HCT116 (cell line): Measurements from ENCODE around the gene SLC31A1. TPM values are rescaled to one million over a fixed set of nuclear protein-coding genes. Genes with fewer than 3 reads are reported as not detected.

ENCODE experiments used
- ATAC-seq: fragments of 200-7000 bp; cut with Tn5 transposase; 2 replicates; pipeline ENCODE4 v1.9.1; 2020; ENCODE audit warnings: mild to moderate bottlenecking, moderate library complexity
- BruUV-seq: library from RNA; stranded (reverse); fragments of 400-500 nt; replicated peaks from 2 replicates; lab custom pipeline; 2021; lab: Mats Ljungman, UMichigan
- CTCF ChIA-PET: fragments of 300-600 bp; sonication (Branson Sonifier 250); formaldehyde crosslinking; loops from one replicate; lab custom pipeline; 2021; ENCODE audit warnings: antibody characterized with exemption; lab: Charles Lee
- POLR2A ChIA-PET: fragments of 300-600, 350-600 bp; sonication (Branson Sonifier 250); formaldehyde crosslinking; loops from one replicate; lab custom pipeline; 2021; ENCODE audit warnings: antibody characterized with exemption; lab: Charles Lee
- RAD21 ChIA-PET, 2 experiments: fragments of 300-600 bp; sonication (Branson Sonifier 250); formaldehyde crosslinking; loops; one replicate each; lab custom pipeline; 2023; ENCODE audit warnings: low total read pairs in 2 of 2; ENCODE audit not compliant: uncharacterized antibody in 2 of 2, unreplicated experiment in 2 of 2, low non-redundant PET in 1 of 2; lab: Charles Lee
- DNase-seq: peaks from one replicate; pipeline ENCODE4 v3.0.0-alpha.2; 2010; ENCODE audit warnings: low read depth, low spot score
- H2AFZ ChIP-seq: fragments of 200-600 bp; shearing (Covaris generic), sonication (generic); 2 replicates; pipeline ENCODE4 v1.6.1; 2017; ENCODE audit warnings: low read depth, mixed run types, mixed read lengths, antibody characterized with exemption, low read length; ENCODE audit not compliant: poor library complexity, severe bottlenecking
- H3K27ac ChIP-seq: 2 replicates; pipeline ENCODE4 v1.5.1; 2012; ENCODE audit warnings: low read depth, low read length
- H3K27me3 ChIP-seq: fragments of 200-600 bp; sonication (generic); 2 replicates; pipeline ENCODE4 v1.6.1; 2016; ENCODE audit warnings: mixed run types, low read length, mixed read lengths; ENCODE audit not compliant: insufficient read depth
- H3K36me3 ChIP-seq, 2 experiments: fragments of 200-500 bp in 1 of 2; fragments of 200-600 bp in 1 of 2; sonication (Bioruptor generic) in 1 of 2; sonication (generic) in 1 of 2; 2 replicates each; pipeline versions ENCODE4 v1.5.1 to v1.6.1; 2014 to 2016; ENCODE audit warnings: low read length in 2 of 2, inconsistent platforms in 1 of 2, mixed read lengths in 1 of 2, mixed run types in 1 of 2; ENCODE audit not compliant: insufficient read depth in 2 of 2, control insufficient read depth in 1 of 2
- H3K4me1 ChIP-seq, 2 experiments: fragments of 200-600 bp in 1 of 2; sonication (generic) in 1 of 2; 2 replicates each; pipeline versions ENCODE4 v1.5.1 to v1.6.1; 2012 to 2017; ENCODE audit warnings: low read length in 2 of 2, inconsistent platforms in 1 of 2, mild to moderate bottlenecking in 1 of 2, mixed read lengths in 1 of 2, mixed run types in 1 of 2, moderate library complexity in 1 of 2; ENCODE audit not compliant: insufficient read depth in 2 of 2, control insufficient read depth in 1 of 2
- H3K4me2 ChIP-seq: fragments of 200-600 bp; sonication (generic); 2 replicates; pipeline ENCODE4 v1.6.1; 2017; ENCODE audit warnings: mixed run types, low read length, mixed read lengths
- H3K4me3 ChIP-seq, 2 experiments: fragments of 200-600 bp in 1 of 2; sonication (generic) in 1 of 2; replicated peaks in 1 of 2; 2 replicates each; pipeline ENCODE4 v1.5.1; 2011 to 2016; ENCODE audit warnings: low read length in 2 of 2, control low read depth in 1 of 2, low read depth in 1 of 2, mild to moderate bottlenecking in 1 of 2, mixed read lengths in 1 of 2, mixed run types in 1 of 2
- H3K79me2 ChIP-seq: fragments of 200-600 bp; sonication (generic); 2 replicates; pipeline ENCODE4 v1.6.1; 2017; ENCODE audit warnings: mild to moderate bottlenecking, mixed run types, low read length, moderate library complexity, mixed read lengths; ENCODE audit not compliant: insufficient read depth
- H3K9ac ChIP-seq: fragments of 200-600 bp; sonication (generic); 2 replicates; pipeline ENCODE4 v1.6.1; 2016; ENCODE audit warnings: low read length, mixed read lengths
- H3K9me2 ChIP-seq: fragments of 200-600 bp; sonication (generic), shearing (Covaris generic); 2 replicates; pipeline ENCODE4 v1.6.1; 2017; ENCODE audit warnings: mixed run types, mild to moderate bottlenecking, moderate library complexity; ENCODE audit not compliant: insufficient read depth
- H3K9me3 ChIP-seq, 2 experiments: fragments of 200-500 bp in 1 of 2; fragments of 200-600 bp in 1 of 2; sonication (Bioruptor generic) in 1 of 2; sonication (generic) in 1 of 2; 2 replicates each; pipeline ENCODE4 v1.6.1; 2014 to 2017; ENCODE audit warnings: low read length in 2 of 2, mixed read lengths in 2 of 2, inconsistent platforms in 1 of 2, low read depth in 1 of 2, mild to moderate bottlenecking in 1 of 2, mixed run types in 1 of 2, moderate library complexity in 1 of 2; ENCODE audit not compliant: control insufficient read depth in 1 of 2, insufficient read depth in 1 of 2
- H4K20me1 ChIP-seq: fragments of 200-600 bp; sonication (generic), shearing (Covaris generic); 2 replicates; pipeline ENCODE4 v1.6.1; 2017; ENCODE audit warnings: mixed run types, mild to moderate bottlenecking, moderate library complexity; ENCODE audit not compliant: insufficient read depth
- CBX3 ChIP-seq: IDR thresholded peaks from 2 replicates; pipeline ENCODE4 v1.6.1; 2012; ENCODE audit warnings: low read depth
- CEBPB ChIP-seq: IDR thresholded peaks from 2 replicates; pipeline ENCODE4 v1.6.1; 2012; ENCODE audit warnings: low read depth
- EGR1 ChIP-seq: IDR thresholded peaks from 2 replicates; pipeline ENCODE4 v1.6.1; 2012; ENCODE audit warnings: low read depth
- ELF1 ChIP-seq: IDR thresholded peaks from 2 replicates; pipeline ENCODE4 v1.6.1; 2012; ENCODE audit warnings: low read depth, borderline replicate concordance
- EZH2 ChIP-seq: fragments of 200-600 bp; sonication (generic); IDR thresholded peaks from 2 replicates; pipeline ENCODE4 v1.6.1; 2017; ENCODE audit warnings: antibody characterized with exemption, mixed run types
- EZH2phosphoT487 ChIP-seq: fragments of 200-600 bp; IDR thresholded peaks from 2 replicates; pipeline ENCODE4 v1.6.1; 2018; ENCODE audit warnings: antibody characterized with exemption, borderline replicate concordance
- FOSL1 ChIP-seq: IDR thresholded peaks from 2 replicates; pipeline ENCODE4 v1.6.1; 2012; ENCODE audit warnings: low read depth
- JUND ChIP-seq: IDR thresholded peaks from 2 replicates; pipeline ENCODE4 v1.6.1; 2012
- POLR2A ChIP-seq: IDR thresholded peaks from 2 replicates; pipeline ENCODE4 v1.7.0; 2011; ENCODE audit warnings: borderline replicate concordance; ENCODE audit not compliant: insufficient read depth, insufficient read length; ENCODE audit errors: extremely low read depth
- POLR2AphosphoS5 ChIP-seq: IDR thresholded peaks from 2 replicates; pipeline ENCODE4 v1.6.1; 2011; ENCODE audit warnings: mild to moderate bottlenecking, low read depth, low read length, moderate library complexity
- RAD21 ChIP-seq: IDR thresholded peaks from 2 replicates; pipeline ENCODE4 v1.6.1; 2012; ENCODE audit warnings: low read depth, mild to moderate bottlenecking
- REST ChIP-seq: IDR thresholded peaks from 2 replicates; pipeline ENCODE4 v1.6.1; 2012; ENCODE audit warnings: low read depth
- SIN3A ChIP-seq: IDR thresholded peaks from 2 replicates; pipeline ENCODE4 v1.6.1; 2012; ENCODE audit warnings: low read depth
- SRF ChIP-seq: IDR thresholded peaks from 2 replicates; pipeline ENCODE4 v1.6.1; 2012; ENCODE audit warnings: low read depth
- YY1 ChIP-seq: IDR thresholded peaks from 2 replicates; pipeline ENCODE4 v1.6.1; 2011; ENCODE audit warnings: low read length, low read depth, moderate library complexity, mild to moderate bottlenecking; ENCODE audit not compliant: insufficient replicate concordance; ENCODE audit errors: extremely low read depth
- ZFX ChIP-seq: fragments of 450-650 bp; IDR thresholded peaks from 2 replicates; pipeline ENCODE4 v1.6.1; 2017
- ZNF274 ChIP-seq: fragments of 200-500 bp; sonication (Bioruptor generic); IDR thresholded peaks from 2 replicates; pipeline ENCODE4 v1.6.1; 2014; ENCODE audit warnings: mild to moderate bottlenecking, low read depth, low read length, inconsistent platforms
- intact Hi-C: fragments of 100-400 bp; cut with micrococcal nuclease; formaldehyde crosslinking; loops from 2 replicates; pipeline ENCODE4 v1.10.0; 2022
- total RNA-seq: library from RNA; stranded (reverse); gene quantifications from one replicate; pipeline ENCODE4 v1.2.1, GENCODE V29; 2021; ENCODE audit not compliant: unreplicated experiment
- TF ChIP-seq, protein P1 (sequence below): IDR thresholded peaks from 2 replicates; pipeline ENCODE4 v1.6.1; 2012
- TF ChIP-seq, protein P2 (sequence below): IDR thresholded peaks from 2 replicates; pipeline ENCODE4 v1.6.1; 2011; ENCODE audit warnings: mild to moderate bottlenecking, low read length, moderate library complexity; ENCODE audit not compliant: insufficient replicate concordance; ENCODE audit errors: extremely low read depth
- TF ChIP-seq, protein P3 (sequence below), 3 experiments: fragments of 200-600 bp in 1 of 3; sonication (generic) in 1 of 3; IDR thresholded peaks in 2 of 3; conservative IDR thresholded peaks in 1 of 3; 2 replicates each; pipeline ENCODE4 v1.5.1; 2012 to 2017; ENCODE audit warnings: low read depth in 2 of 3, low read length in 2 of 3, antibody characterized with exemption in 1 of 3, borderline replicate concordance in 1 of 3, control low read depth in 1 of 3, mild to moderate bottlenecking in 1 of 3, mixed read lengths in 1 of 3, mixed run types in 1 of 3, moderate library complexity in 1 of 3; ENCODE audit not compliant: insufficient read depth in 1 of 3

Gene SLC31A1
- total RNA-seq, 1 experiment from 2014 or later = 24.4 TPM

DNA sequence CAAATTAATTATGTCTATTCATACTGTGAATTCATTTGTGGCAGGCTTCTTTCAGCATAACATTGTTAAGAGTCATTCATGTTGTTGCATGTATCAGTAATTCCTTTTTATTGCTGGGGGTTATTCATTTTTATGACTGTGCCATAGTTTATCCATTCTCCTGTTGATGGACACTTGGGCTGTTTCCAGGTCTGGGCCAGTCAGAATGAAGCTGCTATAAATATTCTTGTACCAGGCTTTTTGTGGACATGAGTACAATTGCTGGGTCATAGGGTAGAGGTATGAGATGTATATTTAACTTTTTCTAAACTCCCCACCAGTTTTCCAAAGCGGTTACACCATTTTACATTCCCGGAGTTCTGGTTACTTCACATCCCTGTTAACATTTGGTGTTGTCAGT, 67.7 kb downstream of the SLC31A1 start:
- RAD21 ChIA-PET = no interaction called here
- Histone ChIP-seq H4K20me1 (no peaks in the 10 kb centered on the region), H2AFZ (no peak overlapping the region), H3K79me2 (peaks cover 23% of the 10 kb centered on the region), H3K36me3 (peaks cover 77% of the 10 kb centered on the region in 2 experiments), H3K9ac (no peak overlapping the region), H3K4me2 (no peak overlapping the region), H3K27me3 (no peaks in the 10 kb centered on the region), H3K27ac (no peak overlapping the region), H3K9me3 (no peaks in the 10 kb centered on the region), H3K4me3 (no peak overlapping the region), H3K9me2 (no peaks in the 10 kb centered on the region), H3K4me1 (no peaks in the 10 kb centered on the region)
- DNase-seq (no peak), ATAC-seq (no peak)
- intact Hi-C loops = no loop called here
- TF ChIP-seq, protein P1, sequence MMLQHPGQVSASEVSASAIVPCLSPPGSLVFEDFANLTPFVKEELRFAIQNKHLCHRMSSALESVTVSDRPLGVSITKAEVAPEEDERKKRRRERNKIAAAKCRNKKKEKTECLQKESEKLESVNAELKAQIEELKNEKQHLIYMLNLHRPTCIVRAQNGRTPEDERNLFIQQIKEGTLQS = no peak
- no peak for TF ChIP-seq ZNF274
- no peak for TF ChIP-seq FOSL1
- TF ChIP-seq REST = no peak
- TF ChIP-seq EGR1 = no peak
- TF ChIP-seq RAD21 = no peak
- no peak for TF ChIP-seq CEBPB
- no peak for TF ChIP-seq POLR2AphosphoS5
- no peak for TF ChIP-seq YY1
- no peak for TF ChIP-seq POLR2A
- TF ChIP-seq ZFX = no peak
- TF ChIP-seq SIN3A = no peak
- no peak for TF ChIP-seq ELF1
- TF ChIP-seq, protein P2, sequence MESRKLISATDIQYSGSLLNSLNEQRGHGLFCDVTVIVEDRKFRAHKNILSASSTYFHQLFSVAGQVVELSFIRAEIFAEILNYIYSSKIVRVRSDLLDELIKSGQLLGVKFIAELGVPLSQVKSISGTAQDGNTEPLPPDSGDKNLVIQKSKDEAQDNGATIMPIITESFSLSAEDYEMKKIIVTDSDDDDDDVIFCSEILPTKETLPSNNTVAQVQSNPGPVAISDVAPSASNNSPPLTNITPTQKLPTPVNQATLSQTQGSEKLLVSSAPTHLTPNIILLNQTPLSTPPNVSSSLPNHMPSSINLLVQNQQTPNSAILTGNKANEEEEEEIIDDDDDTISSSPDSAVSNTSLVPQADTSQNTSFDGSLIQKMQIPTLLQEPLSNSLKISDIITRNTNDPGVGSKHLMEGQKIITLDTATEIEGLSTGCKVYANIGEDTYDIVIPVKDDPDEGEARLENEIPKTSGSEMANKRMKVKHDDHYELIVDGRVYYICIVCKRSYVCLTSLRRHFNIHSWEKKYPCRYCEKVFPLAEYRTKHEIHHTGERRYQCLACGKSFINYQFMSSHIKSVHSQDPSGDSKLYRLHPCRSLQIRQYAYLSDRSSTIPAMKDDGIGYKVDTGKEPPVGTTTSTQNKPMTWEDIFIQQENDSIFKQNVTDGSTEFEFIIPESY = no peak
- TF ChIP-seq SRF = no peak
- no peak for TF ChIP-seq EZH2phosphoT487
- TF ChIP-seq, protein P3, sequence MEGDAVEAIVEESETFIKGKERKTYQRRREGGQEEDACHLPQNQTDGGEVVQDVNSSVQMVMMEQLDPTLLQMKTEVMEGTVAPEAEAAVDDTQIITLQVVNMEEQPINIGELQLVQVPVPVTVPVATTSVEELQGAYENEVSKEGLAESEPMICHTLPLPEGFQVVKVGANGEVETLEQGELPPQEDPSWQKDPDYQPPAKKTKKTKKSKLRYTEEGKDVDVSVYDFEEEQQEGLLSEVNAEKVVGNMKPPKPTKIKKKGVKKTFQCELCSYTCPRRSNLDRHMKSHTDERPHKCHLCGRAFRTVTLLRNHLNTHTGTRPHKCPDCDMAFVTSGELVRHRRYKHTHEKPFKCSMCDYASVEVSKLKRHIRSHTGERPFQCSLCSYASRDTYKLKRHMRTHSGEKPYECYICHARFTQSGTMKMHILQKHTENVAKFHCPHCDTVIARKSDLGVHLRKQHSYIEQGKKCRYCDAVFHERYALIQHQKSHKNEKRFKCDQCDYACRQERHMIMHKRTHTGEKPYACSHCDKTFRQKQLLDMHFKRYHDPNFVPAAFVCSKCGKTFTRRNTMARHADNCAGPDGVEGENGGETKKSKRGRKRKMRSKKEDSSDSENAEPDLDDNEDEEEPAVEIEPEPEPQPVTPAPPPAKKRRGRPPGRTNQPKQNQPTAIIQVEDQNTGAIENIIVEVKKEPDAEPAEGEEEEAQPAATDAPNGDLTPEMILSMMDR (IDR thresholded peaks at IDR 0.05 in 2 of 3, conservative IDR thresholded peaks at IDR 0.05 in 1 of 3; ENCODE audit: borderline replicate concordance in 1 of 3, insufficient read depth in 1 of 3, low read depth in 2 of 3, low read length in 2 of 3) = no peak
- TF ChIP-seq JUND = no peak
- TF ChIP-seq EZH2 = no peak
- no peak for TF ChIP-seq CBX3
- no TSS peak for BruUV-seq
- POLR2A ChIA-PET = no interaction called here
- CTCF ChIA-PET = no interaction called here
